ENCODE measurements around the gene SGSM2.

- TF ChIP-seq POLR2AphosphoS5 (IDR thresholded peaks at IDR 0.05; ENCODE audit: low read depth) (no peak; the same call in 1 of the 2 replicates), EZH2phosphoT487 (IDR thresholded peaks at IDR 0.05; ENCODE audit: unreplicated experiment) (no peak), ETS1 (IDR thresholded peaks at IDR 0.05) (no peak)
- TF ChIP-seq, protein P1, sequence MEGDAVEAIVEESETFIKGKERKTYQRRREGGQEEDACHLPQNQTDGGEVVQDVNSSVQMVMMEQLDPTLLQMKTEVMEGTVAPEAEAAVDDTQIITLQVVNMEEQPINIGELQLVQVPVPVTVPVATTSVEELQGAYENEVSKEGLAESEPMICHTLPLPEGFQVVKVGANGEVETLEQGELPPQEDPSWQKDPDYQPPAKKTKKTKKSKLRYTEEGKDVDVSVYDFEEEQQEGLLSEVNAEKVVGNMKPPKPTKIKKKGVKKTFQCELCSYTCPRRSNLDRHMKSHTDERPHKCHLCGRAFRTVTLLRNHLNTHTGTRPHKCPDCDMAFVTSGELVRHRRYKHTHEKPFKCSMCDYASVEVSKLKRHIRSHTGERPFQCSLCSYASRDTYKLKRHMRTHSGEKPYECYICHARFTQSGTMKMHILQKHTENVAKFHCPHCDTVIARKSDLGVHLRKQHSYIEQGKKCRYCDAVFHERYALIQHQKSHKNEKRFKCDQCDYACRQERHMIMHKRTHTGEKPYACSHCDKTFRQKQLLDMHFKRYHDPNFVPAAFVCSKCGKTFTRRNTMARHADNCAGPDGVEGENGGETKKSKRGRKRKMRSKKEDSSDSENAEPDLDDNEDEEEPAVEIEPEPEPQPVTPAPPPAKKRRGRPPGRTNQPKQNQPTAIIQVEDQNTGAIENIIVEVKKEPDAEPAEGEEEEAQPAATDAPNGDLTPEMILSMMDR (conservative IDR thresholded peaks at IDR 0.05; ENCODE audit: low read depth in 2 of 2), result no peak
Observed at GRCh38 chr17:2337544-2338314, 428 bp downstream of the SGSM2 start.
